SK-N-SH (cell line): ENCODE results near the gene RITA1. TPM values are rescaled to one million over a fixed set of nuclear protein-coding genes. Genes with fewer than 3 reads are reported as not detected.

Experiments
- CTCF ChIA-PET: fragments of 300-600, 350-600 bp; formaldehyde crosslinking; extraction: SDS; loops from one replicate; lab custom pipeline; 2021; lab: Yijun Ruan, JAX
- POLR2A ChIA-PET: fragments of 350-600 bp; sonication (Branson Sonifier 250); formaldehyde crosslinking; extraction: SDS; loops from one replicate; lab custom pipeline; 2020; ENCODE audit warnings: antibody characterized with exemption, inconsistent platforms; lab: Yijun Ruan, JAX
- DNase-seq: peaks from one replicate; pipeline ENCODE4 v3.0.0; 2012
- H2AFZ ChIP-seq: fragments of 200-600 bp; sonication (generic); 2 replicates; pipeline ENCODE4 v1.8.1; 2016; ENCODE audit warnings: antibody characterized with exemption, mild to moderate bottlenecking, low read depth
- H3F3A ChIP-seq: fragments of 200-600 bp; sonication (generic); replicated peaks from 2 replicates; pipeline ENCODE3; 2016; ENCODE audit warnings: antibody characterized with exemption, mild to moderate bottlenecking; ENCODE audit not compliant: insufficient read depth
- H3K27ac ChIP-seq, 2 experiments: fragments of 200-500 bp in 1 of 2; fragments of 200-600 bp in 1 of 2; sonication (Bioruptor generic) in 1 of 2; sonication (generic), shearing (Covaris generic) in 1 of 2; 2 replicates each; pipeline versions ENCODE4 v1.5.1 to v1.6.1; 2014 to 2016; ENCODE audit warnings: low read depth in 2 of 2, inconsistent platforms in 1 of 2, low read length in 1 of 2, mild to moderate bottlenecking in 1 of 2, mixed read lengths in 1 of 2
- H3K27me3 ChIP-seq: fragments of 200-600 bp; sonication (generic), shearing (Covaris generic); 2 replicates; pipeline ENCODE4 v1.6.1; 2016; ENCODE audit warnings: mixed run types; ENCODE audit not compliant: insufficient read depth
- H3K36me3 ChIP-seq, 2 experiments: fragments of 200-500 bp in 1 of 2; fragments of 200-600 bp in 1 of 2; sonication (Bioruptor generic) in 1 of 2; sonication (generic) in 1 of 2; replicated peaks in 1 of 2; 2 replicates each; pipeline versions ENCODE3 to v1.5.1; 2014 to 2016; ENCODE audit warnings: low read length in 1 of 2, mild to moderate bottlenecking in 1 of 2; ENCODE audit not compliant: insufficient read depth in 2 of 2, control insufficient read depth in 1 of 2
- H3K4me1 ChIP-seq, 2 experiments: fragments of 200-500 bp in 1 of 2; fragments of 200-600 bp in 1 of 2; sonication (Bioruptor generic) in 1 of 2; sonication (generic), shearing (Covaris generic) in 1 of 2; 2 replicates each; pipeline versions ENCODE4 v1.5.1 to v1.6.1; 2014 to 2016; ENCODE audit warnings: low read depth in 1 of 2, low read length in 1 of 2, mixed run types in 1 of 2; ENCODE audit not compliant: insufficient read depth in 2 of 2, control insufficient read depth in 1 of 2
- H3K4me2 ChIP-seq: fragments of 200-600 bp; sonication (generic), shearing (Covaris generic); 2 replicates; pipeline ENCODE4 v1.6.1; 2017; ENCODE audit warnings: mixed run types
- H3K4me3 ChIP-seq, 2 experiments: fragments of 200-500 bp in 1 of 2; fragments of 200-600 bp in 1 of 2; sonication (Bioruptor generic) in 1 of 2; sonication (generic), shearing (Covaris generic) in 1 of 2; 2 replicates each; pipeline versions ENCODE4 v1.5.1 to v1.8.1; 2014 to 2016; ENCODE audit warnings: low read depth in 2 of 2, inconsistent platforms in 1 of 2, low read length in 1 of 2, mild to moderate bottlenecking in 1 of 2, mixed read lengths in 1 of 2, moderate library complexity in 1 of 2
- H3K79me2 ChIP-seq: fragments of 200-600 bp; sonication (generic); 2 replicates; pipeline ENCODE4 v1.8.1; 2017; ENCODE audit warnings: mild to moderate bottlenecking; ENCODE audit not compliant: insufficient read depth
- H3K9ac ChIP-seq: fragments of 200-600 bp; sonication (generic); 2 replicates; pipeline ENCODE4 v1.6.1; 2017; ENCODE audit warnings: mixed run types
- H3K9me2 ChIP-seq: fragments of 200-600 bp; sonication (generic); 2 replicates; pipeline ENCODE4 v1.6.1; 2017; ENCODE audit warnings: mixed run types
- H3K9me3 ChIP-seq: fragments of 200-600 bp; sonication (generic); 2 replicates; pipeline ENCODE4 v1.6.1; 2017; ENCODE audit warnings: mixed run types, mild to moderate bottlenecking, moderate library complexity
- H4K20me1 ChIP-seq: fragments of 200-600 bp; sonication (generic); 2 replicates; pipeline ENCODE4 v1.6.1; 2017; ENCODE audit warnings: mild to moderate bottlenecking, mixed run types; ENCODE audit not compliant: insufficient read depth
- CHD2 ChIP-seq: fragments of 150-350 bp; IDR thresholded peaks from 2 replicates; pipeline ENCODE4 v1.6.1; 2018; ENCODE audit warnings: low read length; ENCODE audit not compliant: partially characterized antibody
- EP300 ChIP-seq, 2 experiments: IDR thresholded peaks; 2 replicates each; pipeline versions ENCODE4 v1.4.0 to v1.6.1; 2012; ENCODE audit warnings: borderline replicate concordance in 1 of 2, low read depth in 1 of 2, low read length in 1 of 2
- FOSL2 ChIP-seq: IDR thresholded peaks from 2 replicates; pipeline ENCODE4 v1.4.0; 2012; ENCODE audit warnings: low read depth, mild to moderate bottlenecking, moderate library complexity, borderline replicate concordance
- FOXJ3 ChIP-seq: sonication (generic); formaldehyde crosslinking; IDR thresholded peaks from 2 replicates; pipeline ENCODE4 v1.5.1; 2020; ENCODE audit warnings: mild to moderate bottlenecking, missing genetic modification reagents
- FOXM1 ChIP-seq: IDR thresholded peaks from 2 replicates; pipeline ENCODE4 v1.4.0; 2012; ENCODE audit warnings: low read depth, mild to moderate bottlenecking
- GABPA ChIP-seq: IDR thresholded peaks from 2 replicates; pipeline ENCODE4 v1.4.0; 2012; ENCODE audit warnings: low read depth, mild to moderate bottlenecking
- MAX ChIP-seq: IDR thresholded peaks from 2 replicates; pipeline ENCODE4 v1.4.0; 2012; ENCODE audit warnings: low read depth
- MXI1 ChIP-seq: IDR thresholded peaks from 2 replicates; pipeline ENCODE4 v1.6.1; 2012; ENCODE audit warnings: mild to moderate bottlenecking, low read depth, low read length, improper control_type of control experiment
- NFIC ChIP-seq: IDR thresholded peaks from 2 replicates; pipeline ENCODE4 v1.4.0; 2012; ENCODE audit warnings: borderline replicate concordance
- NRF1 ChIP-seq: IDR thresholded peaks from 2 replicates; pipeline ENCODE4 v1.6.1; 2012; ENCODE audit warnings: low read depth, mild to moderate bottlenecking, low read length
- RAD21 ChIP-seq: IDR thresholded peaks from 2 replicates; pipeline ENCODE4 v1.6.1; 2012; ENCODE audit warnings: mild to moderate bottlenecking, low read length
- RFX5 ChIP-seq: IDR thresholded peaks from 2 replicates; pipeline ENCODE4 v1.6.1; 2012; ENCODE audit warnings: mild to moderate bottlenecking, improper control_type of control experiment, low read length
- RXRA ChIP-seq: IDR thresholded peaks from 2 replicates; pipeline ENCODE4 v1.4.0; 2012; ENCODE audit warnings: low read depth, mild to moderate bottlenecking, borderline replicate concordance
- SIN3A ChIP-seq: IDR thresholded peaks from 2 replicates; pipeline ENCODE4 v1.6.1; 2012; ENCODE audit warnings: low read depth, mild to moderate bottlenecking, low read length, moderate library complexity, borderline replicate concordance
- TAF1 ChIP-seq: IDR thresholded peaks from 2 replicates; pipeline ENCODE4 v1.6.1; 2012; ENCODE audit warnings: low read depth, mild to moderate bottlenecking, low read length, moderate library complexity, borderline replicate concordance
- TCF12 ChIP-seq: IDR thresholded peaks from 2 replicates; pipeline ENCODE4 v1.4.0; 2012
- whole genome bisulfite sequencing: methylation state at CpG from one replicate; pipeline ENCODE4 v1.1.6; 2017; ENCODE audit warnings: low lambda C conversion rate; 5-methylcytosine and 5-hydroxymethylcytosine counted together
- polyA plus RNA-seq, 3 experiments: library from polyadenylated mRNA; depleted of rRNA; stranded (reverse); fragments of >200 nt; gene quantifications; 2 replicates each; pipeline ENCODE4 v1.2.3, GENCODE V29; 2012

RITA1 gene
- polyA plus RNA-seq, 1 of the 3 experiments (the other 2 are of a cell fraction): 21.1 TPM

- TF ChIP-seq FOXJ3 (CRISPR knock-in tag): no peak
- no peak for TF ChIP-seq CHD2
- TF ChIP-seq FOSL2: no peak
- TF ChIP-seq GABPA: no peak
- no peak for TF ChIP-seq FOXM1
- WGBS: 87% methylated on average over 3 of the region's 6 CpGs
- Histone ChIP-seq H3K9me3 (no peaks in the 10 kb centered on the region), H4K20me1 (no peaks in the 10 kb centered on the region), H3K27ac (no peak overlapping the region), H3K4me3 (no peak overlapping the region), H3K4me1 (peaks cover 5 to 9% of the 10 kb centered on the region in 2 experiments; a peak in 2 of 4 replicates), H3K36me3 (peaks cover 2 to 3% of the 10 kb centered on the region in 2 experiments), H3K27me3 (no peaks in the 10 kb centered on the region), H3K9ac (no peak overlapping the region), H3K4me2 (no peak overlapping the region), H3K79me2 (no peaks in the 10 kb centered on the region), H3K9me2 (no peaks in the 10 kb centered on the region), H2AFZ (no peak overlapping the region), H3F3A (no peaks in the 10 kb centered on the region)
- ChIA-PET CTCF (interaction anchor here (1.1 to 1.3 kb wide), 2 partner anchors 15 to 62 kb away, joined by 3 read pairs; a partner anchor contains a TSS), POLR2A (no interaction called here)
- no peak for DNase-seq
Measured at GRCh38 chr12:113235976-113236375, 50.5 kb downstream of the RITA1 start.

DNA sequence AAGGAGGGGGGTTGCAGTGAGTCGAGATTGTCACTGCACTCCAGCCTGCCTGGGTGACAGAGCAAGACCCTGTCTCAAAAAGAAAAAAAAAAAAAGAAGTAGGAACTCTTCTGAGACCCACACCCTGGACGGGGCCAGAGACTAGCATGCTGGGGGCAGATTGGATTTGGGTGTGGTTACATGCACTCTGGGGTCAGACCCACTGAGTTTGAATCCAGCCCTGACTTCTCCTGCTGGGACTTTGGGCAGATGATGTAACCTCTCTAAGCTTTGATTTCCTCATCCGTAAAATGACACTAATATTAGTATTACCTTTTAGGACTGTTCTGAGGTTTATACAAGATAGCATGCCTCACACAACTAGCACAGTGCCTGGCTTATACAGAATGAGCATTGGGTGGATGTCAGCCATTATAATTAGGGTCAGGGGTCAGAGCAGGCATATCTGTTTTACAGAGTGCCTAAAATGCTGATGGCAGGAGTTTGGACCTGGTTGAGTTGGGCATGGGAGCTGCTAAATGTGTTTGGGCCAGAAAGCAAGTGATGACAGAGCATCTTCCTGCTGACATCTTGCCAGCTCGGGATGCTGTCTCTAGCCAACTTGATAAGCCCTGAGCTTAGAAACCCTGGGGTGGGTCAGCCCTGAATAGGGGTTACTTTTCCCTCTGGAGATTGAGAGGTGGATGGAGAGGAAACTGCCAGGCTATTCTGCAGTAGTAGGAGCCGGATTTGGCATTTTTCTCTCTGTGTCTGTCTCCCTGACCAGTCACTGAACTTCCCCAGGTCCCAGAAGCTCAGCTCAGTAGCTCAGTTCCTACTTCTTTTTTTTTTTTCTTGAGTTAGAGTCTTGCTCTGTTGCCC, 51.2 kb downstream of the RITA1 start:
- H3K27ac ChIP-seq: no peak overlapping the region
- H2AFZ ChIP-seq: no peak overlapping the region
- H3K27me3 ChIP-seq: no peaks in the 10 kb centered on the region
- WGBS: 92% methylated on average over 5 of the region's 5 CpGs
- no peaks in the 10 kb centered on the region for H3K9me2 ChIP-seq
- ChIA-PET POLR2A (no interaction called here), CTCF (interaction anchor here (0.8 to 1.3 kb wide), 4 partner anchors 12 to 77 kb away, joined by 3 read pairs; a partner anchor contains a TSS)
- H3K9me3 ChIP-seq: no peaks in the 10 kb centered on the region
- no peak overlapping the region for H3K9ac ChIP-seq
- no peak overlapping the region for H3K4me2 ChIP-seq
- no peaks in the 10 kb centered on the region for H4K20me1 ChIP-seq
- no peak overlapping the region for H3K4me3 ChIP-seq
- peaks cover under 1% of the 10 kb centered on the region for H3F3A ChIP-seq
- no peaks in the 10 kb centered on the region for H3K79me2 ChIP-seq
- H3K4me1 ChIP-seq: peaks cover 10 to 14% of the 10 kb centered on the region in 2 experiments; a peak in 2 of 4 replicates
- H3K36me3 ChIP-seq: peaks cover 0 to 2% of the 10 kb centered on the region in 2 experiments
- TF ChIP-seq FOXJ3 (CRISPR knock-in tag) (no peak), RAD21 (no peak), MAX (no peak), GABPA (no peak), RFX5 (no peak), TAF1 (no peak), EP300 (IDR thresholded peaks at IDR 0.05; ENCODE audit: borderline replicate concordance in 1 of 2, low read depth in 1 of 2, low read length in 1 of 2) (no peak), MXI1 (no peak), RXRA (no peak), TCF12 (no peak), FOSL2 (no peak), SIN3A (no peak), NFIC (no peak), NRF1 (no peak), CHD2 (no peak)
- DNase-seq: no peak
